GM19438 (cell line): Measurements from ENCODE around the gene STIMATE.

ENCODE experiments used
- ATAC-seq: cut with Tn5 transposase; IDR thresholded peaks from one replicate; pipeline ENCODE4 v1.9.1; 2021; ENCODE audit warnings: low read depth; ENCODE audit not compliant: unreplicated experiment

Gene STIMATE

GRCh38 chr3:52897130-52898122 is at the start of gene STIMATE:
Gene STIMATE, minus strand, starts transcription at chr3:52897548. Its CDS starts 98 bp downstream, at chr3:52897450.
- ATAC-seq: peak; percentile 84

DNA sequence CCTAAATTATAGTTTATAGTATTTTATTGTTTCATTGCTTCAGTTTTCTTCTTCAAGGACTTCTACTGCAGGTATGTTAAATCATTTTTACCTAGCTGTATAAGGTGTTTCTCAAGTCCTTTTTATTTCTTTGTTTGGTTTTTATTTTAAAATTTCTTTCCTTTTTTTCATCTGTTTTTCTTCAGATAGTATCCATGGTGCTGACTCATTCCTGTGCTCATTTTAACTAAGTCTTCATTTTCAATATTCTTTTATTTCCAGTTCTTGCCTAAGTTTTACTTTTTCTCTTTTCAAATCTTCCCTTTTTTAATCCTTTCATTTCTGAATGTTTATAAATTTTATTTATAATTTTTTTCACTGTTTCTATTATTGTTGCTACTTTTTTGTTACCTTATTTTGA is 42.3 kb upstream of the STIMATE start:
- ATAC-seq: no peak

- no peak for ATAC-seq
Measured at GRCh38 chr3:52934630-52935530, 37.5 kb upstream of the STIMATE start.

DNA sequence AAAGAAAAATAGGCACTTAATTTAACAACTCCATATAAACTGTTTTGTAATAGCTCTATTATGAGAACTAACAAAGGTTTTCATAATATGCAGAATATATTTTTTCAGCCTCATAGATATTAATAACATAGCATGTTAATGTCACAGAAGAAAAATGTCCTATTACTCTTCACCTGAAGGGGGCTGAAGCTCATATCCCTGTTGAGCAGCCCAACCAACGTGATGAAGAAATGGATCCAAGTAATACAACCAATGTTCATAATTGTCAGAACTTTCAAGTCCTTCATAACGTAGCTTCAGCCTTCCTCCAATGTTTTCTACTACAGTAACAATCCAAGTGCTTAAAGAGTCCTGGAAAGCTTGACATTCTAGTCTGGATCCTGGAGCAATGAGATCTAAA is 34.5 kb upstream of the STIMATE start:
- ATAC-seq: no peak

GRCh38 chr3:52931328-52931727 is 34.0 kb upstream of the STIMATE start:
- no peak for ATAC-seq

DNA sequence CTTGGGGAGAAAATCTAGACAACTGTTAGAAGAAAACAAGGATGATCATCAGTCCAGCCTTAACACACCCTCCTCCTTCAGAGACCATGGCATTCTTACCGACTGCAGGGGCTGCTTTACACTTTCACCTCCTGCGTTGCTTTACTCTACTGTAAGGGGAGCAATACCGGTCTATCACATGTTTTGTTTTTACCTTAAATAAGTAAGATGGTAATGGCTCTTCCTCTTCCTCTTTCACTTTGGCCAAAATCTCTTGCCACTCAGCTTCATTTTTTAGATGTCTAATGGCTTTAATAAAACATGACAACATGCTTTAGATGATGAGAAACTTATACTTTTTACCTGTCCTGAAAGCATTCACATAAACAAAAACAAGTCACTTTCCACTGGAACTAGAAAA is 33.4 kb upstream of the STIMATE start:
- no peak for ATAC-seq

- no peak for ATAC-seq
Measured at GRCh38 chr3:52926554-52926953, 29.2 kb upstream of the STIMATE start.

- ATAC-seq: no peak
Measured at GRCh38 chr3:52925405-52926313, 28.3 kb upstream of the STIMATE start.

- no peak for ATAC-seq
Measured at GRCh38 chr3:52923963-52924362, 26.6 kb upstream of the STIMATE start.

DNA sequence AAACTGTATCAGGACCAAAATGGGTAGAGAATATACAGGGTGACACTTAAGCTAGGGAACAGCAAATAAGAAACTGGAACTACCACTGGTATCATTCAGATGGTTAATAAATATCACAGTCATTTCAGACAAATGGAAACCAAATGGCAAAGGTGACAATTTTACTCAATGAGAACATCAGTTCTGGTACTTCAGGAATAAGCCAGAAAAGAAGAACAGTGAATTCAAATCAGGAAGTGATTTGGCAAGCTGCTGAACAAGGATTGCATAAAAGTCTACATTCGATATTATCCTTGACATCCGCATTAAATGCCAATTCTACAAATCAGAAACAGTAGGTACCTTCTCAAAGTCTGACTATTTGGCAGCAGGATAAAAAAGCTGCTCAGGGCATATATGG is 23.5 kb upstream of the STIMATE start:
- no peak for ATAC-seq

- no peak for ATAC-seq
Measured at GRCh38 chr3:52917044-52917443, 19.7 kb upstream of the STIMATE start.

DNA sequence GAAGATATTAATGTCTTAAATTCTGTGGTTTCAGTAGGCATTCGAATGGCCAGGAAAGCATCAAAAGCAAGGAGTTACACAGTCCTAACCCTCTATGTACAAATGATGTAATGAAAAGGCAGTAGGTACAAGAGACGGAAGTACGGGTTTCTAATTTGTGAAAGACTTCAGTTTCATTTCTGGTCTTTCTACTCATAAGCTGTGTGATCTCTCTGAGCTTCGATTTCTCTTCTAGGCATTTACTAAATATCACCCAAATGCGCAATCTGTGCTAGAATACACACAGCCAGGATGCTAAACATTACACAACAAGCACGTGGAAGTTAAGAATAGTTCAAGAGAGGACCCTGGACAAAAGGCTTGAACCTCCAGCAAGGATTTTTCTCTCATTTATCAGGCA is 17.9 kb upstream of the STIMATE start:
- ATAC-seq: no peak

GRCh38 chr3:52912885-52913731 is 15.8 kb upstream of the STIMATE start:
- ATAC-seq: no peak

GRCh38 chr3:52910823-52911222 is 13.5 kb upstream of the STIMATE start:
- no peak for ATAC-seq

GRCh38 chr3:52907497-52907896 is 10.1 kb upstream of the STIMATE start:
- ATAC-seq: no peak

DNA sequence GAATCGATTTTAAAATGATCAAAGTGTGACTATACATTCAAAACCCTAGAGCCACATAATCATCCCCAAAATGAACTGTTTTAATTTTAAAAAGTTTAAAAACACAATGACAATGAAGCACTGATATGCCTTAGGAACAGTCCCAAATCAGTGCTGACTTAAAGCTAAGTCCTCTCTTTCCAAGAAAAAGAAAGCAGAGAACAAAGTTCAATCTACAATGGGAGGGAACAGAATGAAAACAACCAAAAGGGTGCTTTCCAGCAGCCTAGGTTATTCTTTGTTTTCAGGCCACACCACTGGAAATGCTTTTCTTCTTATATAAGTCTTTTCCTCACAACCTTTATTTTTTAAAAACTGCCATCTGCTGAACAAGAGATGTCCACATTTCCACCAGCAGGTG is 7.2 kb upstream of the STIMATE start:
- ATAC-seq: no peak

- no peak for ATAC-seq
Measured at GRCh38 chr3:52904000-52904399, 6.7 kb upstream of the STIMATE start.

- ATAC-seq: no peak
Measured at GRCh38 chr3:52896613-52897012, 735 bp downstream of the STIMATE start.

DNA sequence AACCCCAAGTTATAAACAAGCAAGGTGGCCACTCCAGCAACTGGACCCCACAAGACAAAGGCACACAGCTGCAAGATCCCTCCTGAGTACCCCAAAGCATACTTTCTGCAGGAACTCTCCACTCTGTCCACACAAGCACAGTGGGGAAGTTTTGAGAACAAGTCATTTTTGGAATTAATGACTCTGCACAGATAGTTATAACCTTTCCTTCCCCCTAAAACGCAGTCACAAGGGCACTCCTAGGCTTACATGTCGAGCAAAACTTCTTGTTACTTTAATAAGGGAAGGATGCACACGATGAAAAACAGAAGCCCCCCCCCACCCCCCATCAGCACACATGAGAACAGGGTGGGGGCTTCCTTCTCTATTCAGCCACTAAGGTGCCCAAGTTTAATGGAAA is 1.2 kb downstream of the STIMATE start:
- no peak for ATAC-seq
